ENCODE measurements around the gene MUC21.

- TF ChIP-seq, protein P1, sequence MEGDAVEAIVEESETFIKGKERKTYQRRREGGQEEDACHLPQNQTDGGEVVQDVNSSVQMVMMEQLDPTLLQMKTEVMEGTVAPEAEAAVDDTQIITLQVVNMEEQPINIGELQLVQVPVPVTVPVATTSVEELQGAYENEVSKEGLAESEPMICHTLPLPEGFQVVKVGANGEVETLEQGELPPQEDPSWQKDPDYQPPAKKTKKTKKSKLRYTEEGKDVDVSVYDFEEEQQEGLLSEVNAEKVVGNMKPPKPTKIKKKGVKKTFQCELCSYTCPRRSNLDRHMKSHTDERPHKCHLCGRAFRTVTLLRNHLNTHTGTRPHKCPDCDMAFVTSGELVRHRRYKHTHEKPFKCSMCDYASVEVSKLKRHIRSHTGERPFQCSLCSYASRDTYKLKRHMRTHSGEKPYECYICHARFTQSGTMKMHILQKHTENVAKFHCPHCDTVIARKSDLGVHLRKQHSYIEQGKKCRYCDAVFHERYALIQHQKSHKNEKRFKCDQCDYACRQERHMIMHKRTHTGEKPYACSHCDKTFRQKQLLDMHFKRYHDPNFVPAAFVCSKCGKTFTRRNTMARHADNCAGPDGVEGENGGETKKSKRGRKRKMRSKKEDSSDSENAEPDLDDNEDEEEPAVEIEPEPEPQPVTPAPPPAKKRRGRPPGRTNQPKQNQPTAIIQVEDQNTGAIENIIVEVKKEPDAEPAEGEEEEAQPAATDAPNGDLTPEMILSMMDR (IDR thresholded peaks at IDR 0.05) = no peak
- TF ChIP-seq POLR2A (IDR thresholded peaks at IDR 0.05) = no peak
These were observed 34.7 kb upstream of the MUC21 start for GRCh38 chr6:30948811-30949210.
